Bronchial epithelial cell (primary cell): ENCODE results near the gene NID2. TPM values are rescaled to one million over a fixed set of nuclear protein-coding genes. Genes with fewer than 3 reads are reported as not detected.
A peak's percentile ranks its signal among the peaks of the same experiment; 100 is the strongest.

Experiments
- DNase-seq: peaks from one replicate; pipeline ENCODE4 v3.0.0-alpha.2; 2010; ENCODE audit warnings: low read depth
- FAIRE-seq: peaks from 2 replicates; lab custom pipeline; 2011; peaks lifted over from hg19 to GRCh38; lab: Jason Lieb, UNC
- H3K27me3 ChIP-seq: 2 replicates; pipeline ENCODE4 v1.5.1; 2011; ENCODE audit warnings: low read length; ENCODE audit not compliant: control insufficient read depth, insufficient read depth
- H3K36me3 ChIP-seq: 2 replicates; pipeline ENCODE4 v1.5.1; 2011; ENCODE audit warnings: low read length; ENCODE audit not compliant: control insufficient read depth, insufficient read depth
- H3K4me3 ChIP-seq: 2 replicates; pipeline ENCODE4 v1.5.1; 2011; ENCODE audit warnings: mild to moderate bottlenecking, low read depth, low read length, control low read depth
- CTCF ChIP-seq: IDR thresholded peaks from 2 replicates; pipeline ENCODE4 v1.5.1; 2011; ENCODE audit warnings: mild to moderate bottlenecking, moderate library complexity, low read length, control low read depth, inconsistent platforms; ENCODE audit not compliant: insufficient read depth, severe bottlenecking
- total RNA-seq: library from RNA; depleted of rRNA; stranded (reverse); fragments of >200 nt; gene quantifications from 2 replicates; pipeline ENCODE4 v1.2.1, GENCODE V29; 2014

Gene NID2
- total RNA-seq, 1 donor from 2014 or later: 3.9 TPM

- DNase-seq (no peak), FAIRE-seq (no peak)
- TF ChIP-seq CTCF: no peak
- no peaks in the 10 kb centered on the region for H3K36me3 ChIP-seq
- H3K4me3 ChIP-seq: no peak overlapping the region
- no peaks in the 10 kb centered on the region for H3K27me3 ChIP-seq
Measured at GRCh38 chr14:52081964-52082363, 13.1 kb upstream of the NID2 start.

GRCh38 chr14:52080808-52081755 is 12.2 kb upstream of the NID2 start:
- Histone ChIP-seq H3K4me3 (no peak overlapping the region), H3K36me3 (no peaks in the 10 kb centered on the region), H3K27me3 (no peaks in the 10 kb centered on the region)
- FAIRE-seq: peak; percentile 32
- no peak for TF ChIP-seq CTCF
- DNase-seq: peak; percentile 85

- TF ChIP-seq CTCF: no peak
- no peaks in the 10 kb centered on the region for H3K27me3 ChIP-seq
- H3K36me3 ChIP-seq: no peaks in the 10 kb centered on the region
- FAIRE-seq: no peak
- H3K4me3 ChIP-seq: no peak overlapping the region
- DNase-seq: peak; percentile 88
Measured at GRCh38 chr14:52080158-52080800, 11.4 kb upstream of the NID2 start.

GRCh38 chr14:52079239-52079959 is 10.5 kb upstream of the NID2 start:
- no peak for FAIRE-seq
- no peak for TF ChIP-seq CTCF
- Histone ChIP-seq H3K36me3 (no peaks in the 10 kb centered on the region), H3K27me3 (no peaks in the 10 kb centered on the region), H3K4me3 (no peak overlapping the region)
- peak; percentile 48 for DNase-seq

- FAIRE-seq (no peak), DNase-seq (no peak)
- no peak for TF ChIP-seq CTCF
- no peaks in the 10 kb centered on the region for H3K36me3 ChIP-seq
- H3K4me3 ChIP-seq: no peak overlapping the region
- no peaks in the 10 kb centered on the region for H3K27me3 ChIP-seq
Measured at GRCh38 chr14:52078721-52079120, 9.9 kb upstream of the NID2 start.
